Measurements from ENCODE around the gene DTNBP1. TPM values are rescaled to one million over a fixed set of nuclear protein-coding genes. Genes with fewer than 3 reads are reported as not detected.

The DTNBP1 gene
- polyA plus RNA-seq, 12 donors, result 13.6 to 21.7 (median 17.4) TPM; not detected in 1

DNA sequence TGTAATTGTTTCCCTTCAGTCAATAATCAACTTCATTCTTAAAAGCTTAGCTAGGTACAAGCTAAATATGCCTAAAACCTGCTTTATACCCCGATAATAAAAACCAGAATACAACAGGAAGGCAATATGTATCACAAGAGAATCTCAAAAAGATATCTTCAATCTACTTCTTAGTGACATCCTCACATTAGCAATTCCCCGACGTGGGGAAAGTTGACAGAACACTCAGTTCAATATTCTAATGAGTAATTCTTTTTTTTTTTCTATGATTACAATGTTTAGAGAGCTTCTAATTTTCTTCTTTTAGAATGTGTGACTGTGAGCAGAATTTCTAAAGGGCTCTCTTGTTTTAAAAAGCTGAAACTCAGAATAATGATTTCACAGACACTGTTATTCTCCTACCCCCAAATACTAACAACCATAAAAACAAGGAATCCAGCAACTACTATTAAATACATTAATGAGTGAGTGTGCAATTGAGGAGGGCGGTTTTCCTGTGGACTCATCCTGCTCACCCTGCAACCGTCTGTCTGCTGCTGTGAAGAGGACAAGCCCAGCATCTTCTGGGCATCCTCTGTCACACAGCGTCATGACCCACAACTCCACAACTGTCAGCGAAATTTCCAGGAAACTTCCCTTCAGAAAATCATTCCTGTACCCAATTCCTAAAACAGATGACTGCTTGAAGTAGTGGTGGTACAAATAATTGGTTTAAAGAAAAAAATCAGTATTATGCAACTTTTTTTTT is 68.1 kb downstream of the DTNBP1 start:
- no peak for DNase-seq

DNA sequence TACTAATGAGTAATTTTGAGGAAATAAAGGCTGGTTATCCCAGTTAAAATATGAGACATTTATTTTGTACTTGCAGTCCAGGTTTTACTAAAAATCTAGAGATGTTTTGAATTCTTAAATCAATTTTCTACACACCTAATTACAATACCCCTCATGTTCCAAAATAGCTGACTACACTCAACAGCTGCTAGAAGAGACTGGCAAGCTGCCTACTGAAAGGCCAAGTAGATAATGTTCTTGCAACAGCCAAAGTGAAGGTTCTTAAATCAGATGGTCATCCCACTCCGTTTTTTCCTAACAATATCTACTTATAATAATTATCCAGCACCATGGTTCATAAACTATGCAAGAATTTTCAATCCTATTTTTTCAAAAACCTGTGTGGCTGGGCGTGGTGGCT is 69.0 kb downstream of the DTNBP1 start:
- DNase-seq, result peak; percentile 25

DNA sequence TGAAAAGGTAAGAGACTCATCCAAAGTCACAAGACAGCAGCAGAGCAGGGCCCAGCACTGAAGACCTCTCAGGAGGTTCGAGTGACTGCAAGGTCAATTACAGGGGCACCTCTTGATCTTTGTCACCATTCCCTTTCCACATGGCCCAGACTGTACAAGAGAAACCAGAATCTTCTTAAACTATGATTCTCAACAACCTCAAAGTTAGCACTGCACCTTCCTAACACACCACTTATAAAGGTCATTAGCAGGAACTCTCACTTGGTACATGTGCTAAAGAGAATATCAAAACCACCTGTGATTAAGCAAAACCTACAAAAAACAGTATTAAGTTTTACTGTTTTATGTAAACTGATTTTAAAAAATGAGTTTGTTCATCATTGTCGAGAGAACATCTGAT is 70.2 kb downstream of the DTNBP1 start:
- DNase-seq, result no peak

DNA sequence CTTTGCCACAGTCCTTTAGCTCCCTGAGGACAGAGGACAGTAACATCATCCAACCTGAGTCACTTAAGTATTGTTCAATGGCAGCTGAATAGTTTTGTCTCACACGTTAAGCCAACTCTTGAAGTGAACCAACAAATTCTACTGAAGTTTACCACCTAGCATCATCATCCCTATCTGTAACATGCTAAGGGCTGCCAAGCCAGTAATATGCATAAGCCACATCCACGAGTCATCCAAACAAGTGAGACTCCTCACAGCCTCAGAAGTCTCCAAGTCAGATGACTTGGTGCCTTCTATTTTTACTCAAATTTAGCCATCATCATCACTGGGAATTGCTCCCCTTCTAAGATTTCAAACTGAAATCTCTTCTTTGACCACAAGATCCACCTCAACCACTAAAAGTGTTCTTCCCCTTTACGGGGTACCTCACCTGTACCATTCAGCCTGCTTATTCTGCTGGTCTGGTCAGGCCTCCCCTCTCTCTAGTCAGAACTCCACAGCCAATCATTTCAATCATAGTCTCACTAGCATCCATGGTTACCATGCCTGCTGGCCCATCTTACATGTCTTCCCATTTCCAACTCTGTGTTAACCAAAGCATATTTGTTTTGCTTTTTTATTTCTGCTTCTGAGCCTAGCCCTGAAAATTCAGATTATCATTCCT is 73.7 kb downstream of the DTNBP1 start:
- DNase-seq, result no peak

DNA sequence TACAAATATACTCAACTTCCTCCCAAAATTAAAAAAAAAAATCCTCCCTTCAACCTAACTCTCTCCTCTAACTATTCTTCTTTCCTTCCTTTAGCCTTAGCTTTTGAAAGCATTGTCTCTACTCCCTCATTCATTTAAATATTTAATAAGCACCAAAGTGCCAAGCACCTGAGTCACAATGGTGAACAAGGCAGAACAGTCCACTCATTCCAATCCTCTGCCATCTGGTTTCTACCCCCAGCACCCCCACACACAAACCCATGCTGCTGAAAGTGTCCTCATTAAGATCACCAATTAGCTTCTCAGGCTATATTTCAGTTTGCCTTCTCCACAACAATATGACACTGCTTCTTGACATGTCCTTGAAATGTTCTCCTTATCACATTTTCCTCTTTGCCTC is 76.3 kb downstream of the DTNBP1 start:
- no peak for DNase-seq

DNA sequence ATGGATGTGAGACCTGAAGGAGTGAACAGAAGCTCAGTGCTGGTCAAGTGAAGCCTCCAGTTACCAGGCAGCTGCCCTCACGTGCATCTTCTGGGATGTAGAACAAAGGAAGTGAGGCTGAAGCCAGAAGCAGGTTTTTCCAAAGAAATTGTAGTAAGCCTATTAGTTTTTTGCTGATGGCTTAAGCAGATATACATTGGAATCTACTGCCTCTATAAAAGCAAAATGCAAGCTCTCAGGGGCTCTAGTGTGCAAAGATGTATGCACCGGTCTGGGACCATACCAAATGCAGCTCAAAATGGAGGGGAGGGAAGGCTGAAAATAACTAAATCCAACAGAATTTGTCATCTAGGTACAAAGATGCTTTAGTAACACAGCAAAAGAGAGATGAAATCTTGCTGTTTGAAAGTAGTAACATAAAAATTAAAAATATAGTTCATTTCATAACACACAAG is 77.0 kb downstream of the DTNBP1 start:
- DNase-seq, result peak; percentile 19

DNA sequence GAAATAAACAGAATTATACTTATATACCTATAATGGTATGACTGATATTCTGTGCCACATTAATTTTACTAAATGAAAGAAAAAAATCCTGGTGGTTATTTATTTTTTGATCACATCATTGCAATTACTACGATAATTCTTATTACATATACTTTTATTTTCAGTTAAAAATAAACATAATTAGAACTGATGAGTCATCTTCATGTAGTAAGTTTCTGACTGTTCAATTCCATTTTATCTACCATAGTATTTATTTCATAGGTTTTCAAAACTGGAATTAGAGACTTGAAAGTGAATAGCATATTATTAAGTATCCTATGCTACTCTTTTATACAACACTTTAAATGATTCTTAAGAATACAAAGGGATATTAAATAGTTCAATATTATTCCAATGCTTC is 80.3 kb downstream of the DTNBP1 start:
- DNase-seq, result no peak

DNA sequence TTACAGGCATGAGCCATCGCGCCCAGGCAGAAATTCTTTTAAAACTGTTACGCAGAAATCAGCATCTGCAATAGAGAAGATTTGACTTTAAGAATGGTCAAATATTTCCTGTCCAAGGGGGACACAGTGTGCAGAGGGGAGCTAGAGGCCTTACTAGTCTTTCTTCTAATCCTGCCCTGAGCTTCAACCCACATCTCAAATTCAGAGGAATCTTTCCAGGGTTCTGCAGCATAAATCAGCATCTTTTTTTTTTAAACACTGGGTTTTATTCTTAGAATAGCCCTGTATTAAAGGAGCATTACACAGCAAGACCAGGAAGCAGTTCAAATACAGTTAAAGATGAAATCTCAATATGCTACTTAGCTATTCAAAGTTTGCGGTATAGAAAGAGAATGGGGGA is 81.1 kb downstream of the DTNBP1 start:
- no peak for DNase-seq

DNA sequence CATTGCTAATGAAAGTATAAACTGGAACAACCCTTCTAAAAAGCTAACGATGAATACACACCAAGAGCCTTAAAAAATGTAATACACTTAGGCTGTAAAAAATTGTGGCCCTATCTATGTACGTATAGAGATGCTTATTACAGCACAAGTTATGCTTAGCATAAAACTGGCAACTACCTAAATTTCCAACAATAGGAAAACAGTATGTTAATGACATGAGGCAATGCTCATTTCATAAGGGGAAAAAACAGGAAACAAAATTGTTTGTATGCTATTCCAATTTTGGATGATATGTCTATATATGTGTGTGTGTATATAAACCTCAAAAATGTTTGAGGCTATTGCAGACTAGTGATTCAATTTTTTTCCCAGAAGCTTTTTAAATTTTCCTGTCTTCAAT is 82.5 kb downstream of the DTNBP1 start:
- DNase-seq, result no peak

DNA sequence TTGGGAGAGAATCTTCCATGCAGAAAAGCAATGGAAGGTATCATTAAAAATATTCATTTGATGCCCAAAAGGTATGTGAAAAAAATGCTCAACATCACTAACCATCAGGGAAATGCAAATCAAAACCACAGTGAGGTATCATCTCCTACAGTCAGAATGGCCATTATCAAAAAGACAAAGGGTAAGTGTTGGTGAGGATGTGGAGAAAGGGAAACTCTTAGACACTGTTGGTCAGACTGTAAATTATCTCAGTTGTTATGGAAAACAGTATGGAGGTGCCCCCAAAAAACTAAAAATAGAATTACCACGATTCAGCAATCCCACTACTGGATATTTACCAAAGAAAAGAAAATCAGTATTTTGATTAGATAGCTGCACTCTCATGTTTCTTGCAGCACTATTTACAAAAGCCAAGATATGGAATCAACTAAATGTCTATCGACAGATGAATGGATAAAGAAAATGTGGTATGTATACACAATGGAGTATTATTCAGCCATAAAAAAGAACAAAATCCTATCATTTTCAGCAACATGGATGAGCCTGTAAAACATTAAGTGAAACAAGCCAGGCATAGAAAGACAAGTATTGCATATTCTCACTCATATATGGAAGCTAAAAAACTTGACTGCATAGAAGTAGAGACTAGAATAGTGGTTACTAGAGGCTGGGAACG is 84.0 kb downstream of the DTNBP1 start:
- DNase-seq, result no peak

DNA sequence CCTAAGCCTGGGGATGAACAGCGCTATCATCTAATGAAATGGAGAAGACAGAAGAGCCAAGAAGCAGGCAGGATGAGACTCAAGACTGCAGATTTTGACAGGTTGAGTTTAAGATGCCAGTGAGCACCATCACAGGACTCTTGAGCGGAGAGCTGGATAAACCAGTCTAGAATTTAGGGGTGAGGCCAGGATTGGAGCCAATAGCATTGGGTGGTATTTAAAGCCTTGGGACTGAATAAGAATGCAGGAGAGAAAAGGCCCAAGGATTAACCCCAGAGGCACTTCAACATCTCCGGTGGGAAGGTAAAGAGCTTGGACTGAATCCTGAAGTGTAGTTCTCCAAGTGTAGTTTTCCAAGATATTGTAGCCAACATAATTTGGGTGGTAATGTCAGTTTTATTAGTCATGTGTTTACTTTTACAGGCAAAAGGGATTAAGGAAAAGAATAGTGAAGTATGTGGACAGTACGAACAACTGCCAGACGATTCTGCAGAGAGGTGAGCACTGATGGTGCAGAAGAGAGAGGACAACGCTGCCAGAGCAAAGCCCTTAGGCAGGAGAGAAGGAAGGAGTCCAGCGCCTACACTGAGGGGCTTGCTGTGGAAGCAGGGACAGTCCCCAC is 85.2 kb downstream of the DTNBP1 start:
- DNase-seq, result no peak

DNA sequence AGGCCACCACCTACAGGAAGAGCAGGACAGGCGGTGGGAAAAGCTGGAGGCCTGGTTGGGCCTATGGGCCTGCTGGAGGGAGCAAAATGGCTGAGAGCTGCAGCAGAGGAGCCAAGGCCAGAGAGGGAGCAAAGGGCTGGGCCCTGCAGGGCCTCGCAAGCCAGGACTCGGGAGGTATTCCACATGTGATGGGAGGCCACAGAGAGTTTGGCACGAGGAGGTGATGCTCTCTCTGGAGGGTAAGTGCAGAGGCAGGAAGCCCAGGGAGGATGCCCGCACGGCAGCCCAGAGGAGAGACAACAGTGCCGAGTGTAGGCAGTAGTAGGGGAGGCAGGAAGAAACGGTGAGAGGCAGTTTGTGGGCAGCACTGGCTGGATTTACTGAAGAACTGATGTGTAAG is 85.7 kb downstream of the DTNBP1 start:
- no peak for DNase-seq

DNA sequence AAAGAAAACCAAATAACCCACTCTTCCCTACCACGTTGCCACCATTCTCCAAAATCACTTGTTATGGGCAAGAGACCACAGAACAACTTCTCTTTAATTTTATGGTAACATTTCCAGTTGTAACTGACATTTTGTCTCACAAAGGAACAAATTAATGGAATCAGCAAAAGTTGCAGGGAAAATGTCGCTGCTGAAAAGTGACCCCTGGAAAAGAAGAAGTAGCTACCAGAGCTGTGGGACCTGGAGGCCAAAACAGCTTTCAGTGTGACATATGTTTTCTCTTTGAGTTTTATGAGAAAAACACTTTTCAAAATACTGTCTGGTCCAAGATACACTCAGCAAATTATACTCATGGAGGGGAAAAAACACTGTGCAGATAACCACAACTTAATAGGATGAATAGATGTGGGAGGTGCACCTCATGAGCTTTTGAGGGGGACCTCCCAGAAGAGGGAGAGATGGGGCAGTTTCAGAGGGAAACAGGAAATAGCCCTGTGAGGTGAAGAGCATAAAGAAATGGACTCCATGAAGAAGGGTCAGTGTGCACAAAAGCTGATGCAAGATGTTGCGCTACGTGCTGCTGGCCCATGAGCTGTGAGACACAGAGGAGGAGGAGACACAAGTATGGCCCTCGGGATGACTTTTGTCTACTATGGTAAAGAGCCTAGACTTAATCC is 87.3 kb downstream of the DTNBP1 start:
- no peak for DNase-seq

DNA sequence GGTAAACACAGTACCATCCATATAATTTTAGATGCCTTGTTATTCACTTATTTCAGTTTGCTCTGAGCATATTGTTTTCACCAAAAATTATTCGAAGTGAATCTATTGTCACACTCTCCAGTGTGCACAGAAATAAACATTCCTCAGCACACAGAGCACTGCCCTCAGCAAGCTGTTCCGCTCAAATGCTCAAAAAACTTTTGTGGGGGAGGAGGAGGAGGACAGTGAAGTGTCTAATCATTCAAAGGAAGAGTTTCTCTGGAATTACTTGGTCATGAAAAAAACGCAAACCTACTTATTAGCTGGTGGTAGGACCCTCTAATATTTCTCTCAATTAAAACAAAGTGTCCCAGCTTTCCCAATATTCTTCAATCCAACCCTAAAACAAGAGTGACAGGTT is 88.3 kb downstream of the DTNBP1 start:
- no peak for DNase-seq

DNA sequence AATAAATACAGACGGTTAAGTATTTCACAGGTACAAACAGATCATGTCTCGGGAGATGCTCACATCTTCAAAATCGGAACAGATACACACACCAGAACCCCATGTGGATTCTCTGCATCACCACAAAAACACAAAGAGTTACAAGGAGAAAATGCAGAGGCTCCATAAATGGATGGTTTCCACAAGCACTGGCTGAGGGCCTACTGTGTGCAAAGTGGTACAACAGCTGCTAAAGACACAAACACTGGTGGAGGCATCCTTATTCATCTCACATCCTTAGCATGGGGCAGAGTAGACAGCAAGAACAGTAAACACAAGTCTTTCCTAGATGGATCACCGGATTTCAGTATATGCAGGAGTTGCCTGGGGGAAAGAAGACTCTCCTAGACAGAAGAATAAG is 88.8 kb downstream of the DTNBP1 start:
- no peak for DNase-seq

DNA sequence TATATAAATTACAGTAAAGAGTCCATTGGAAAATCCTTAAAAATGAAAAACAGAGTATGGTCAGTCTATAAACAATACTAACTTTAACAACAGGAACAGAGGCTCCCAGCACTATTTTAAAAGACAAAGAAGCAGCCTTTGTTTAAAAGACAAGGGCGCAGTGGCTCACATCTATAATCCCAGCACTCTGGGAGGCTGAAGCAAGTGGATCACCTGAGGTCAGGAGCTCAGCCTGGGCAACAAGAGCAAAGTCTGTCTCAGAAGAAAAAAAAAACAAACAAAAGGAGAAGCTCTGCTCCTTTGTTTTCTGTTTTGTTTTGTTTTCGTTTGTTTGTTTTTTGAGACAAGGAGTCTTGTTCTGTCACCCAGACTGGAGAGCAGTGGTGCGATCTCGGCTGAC is 89.4 kb downstream of the DTNBP1 start:
- no peak for DNase-seq

DNA sequence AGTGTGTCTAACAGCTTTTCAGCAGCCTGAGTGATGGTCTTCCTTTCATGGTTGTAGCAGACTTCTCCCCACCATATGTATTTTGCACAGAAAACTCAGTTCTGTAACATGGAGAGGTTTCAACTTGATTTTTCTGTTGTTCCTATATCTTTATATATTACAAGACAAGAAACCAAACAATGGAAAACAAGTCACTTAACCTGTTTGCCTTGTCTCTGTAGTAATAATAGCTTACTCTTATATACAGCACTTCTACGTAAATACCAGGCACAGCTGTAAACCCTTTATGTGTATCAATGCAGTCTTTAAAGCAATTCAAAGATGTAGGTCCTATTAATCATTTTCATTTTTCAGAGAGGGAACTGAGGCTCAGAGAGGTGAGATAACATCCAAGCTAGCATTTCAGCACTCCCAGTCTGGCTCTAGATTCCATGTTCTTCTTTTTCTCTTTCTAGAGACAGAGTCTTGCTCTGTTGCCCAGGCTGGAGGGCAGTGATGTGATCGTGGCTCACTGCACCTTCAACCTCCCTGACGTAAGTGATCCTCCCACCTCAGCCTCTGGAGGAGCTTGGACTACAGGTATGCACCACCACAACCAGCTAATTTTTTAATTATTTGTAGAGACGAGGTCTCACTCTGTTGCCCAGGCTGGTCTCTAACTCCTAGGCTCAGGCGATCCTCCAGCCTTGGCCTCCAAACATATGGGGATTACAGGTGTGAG is 90.4 kb downstream of the DTNBP1 start:
- no peak for DNase-seq

DNA sequence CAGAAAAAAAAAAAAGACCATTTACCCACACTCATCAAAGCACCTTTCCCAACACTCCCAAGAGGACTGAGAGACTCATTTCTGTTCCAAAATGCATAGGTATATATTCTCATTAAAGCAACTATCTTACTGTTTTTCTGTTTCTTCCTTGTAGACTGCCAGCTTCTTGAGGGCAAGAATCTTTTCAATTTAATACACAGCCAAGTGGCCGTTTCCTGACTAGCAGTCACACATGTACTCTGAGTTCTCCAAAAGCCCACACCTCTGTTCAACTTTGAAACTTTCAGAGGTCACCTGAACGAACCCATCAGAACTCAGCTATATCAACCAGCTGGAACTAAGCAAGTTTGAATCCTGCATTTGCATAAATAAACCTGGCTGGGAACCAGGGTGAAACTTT is 92.7 kb downstream of the DTNBP1 start:
- no peak for DNase-seq

DNA sequence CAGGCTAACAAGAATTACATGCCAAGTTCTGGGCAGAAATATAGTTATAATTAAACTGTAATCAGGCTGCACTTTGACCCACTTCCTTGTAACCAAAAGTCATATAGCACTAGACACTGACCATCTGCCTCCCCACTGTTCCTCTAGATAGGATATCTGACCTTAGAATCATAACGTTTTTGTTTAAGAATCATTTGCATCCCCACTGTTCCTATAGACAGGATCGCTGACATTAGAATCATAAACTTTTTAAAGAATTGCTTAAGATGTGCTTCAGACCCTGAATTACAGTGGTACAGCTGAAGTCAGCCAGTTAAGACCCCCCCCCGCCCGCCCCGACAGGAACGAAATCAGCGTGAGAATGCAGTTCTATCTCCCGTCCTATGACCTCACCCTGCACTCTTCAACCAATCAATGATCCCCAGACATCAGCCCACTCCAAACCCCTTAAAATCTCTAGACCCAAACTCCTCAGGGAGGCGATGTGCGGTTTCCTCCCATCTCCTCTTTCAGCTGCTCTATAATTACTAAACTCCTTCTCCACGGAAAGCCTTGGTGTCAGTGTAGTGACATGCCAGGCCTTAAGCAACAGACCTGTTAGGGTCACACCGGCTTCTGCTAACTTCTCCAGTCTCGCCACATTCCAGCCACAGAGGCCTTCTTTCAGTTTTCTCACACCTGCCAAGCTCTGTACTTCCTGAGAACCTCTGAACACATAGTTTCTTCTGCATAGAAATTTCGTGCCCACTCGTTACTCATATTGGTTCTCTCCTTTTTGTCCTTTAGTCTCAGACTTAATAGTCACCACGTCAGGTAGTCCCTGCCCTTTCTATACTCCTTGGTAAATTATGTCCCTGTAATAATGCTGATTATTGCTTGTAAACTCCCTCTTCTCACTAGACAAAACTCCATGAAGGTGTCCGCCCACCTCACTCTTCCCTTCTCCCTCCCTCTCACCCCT is 93.5 kb downstream of the DTNBP1 start:
- DNase-seq, result no peak

DNA sequence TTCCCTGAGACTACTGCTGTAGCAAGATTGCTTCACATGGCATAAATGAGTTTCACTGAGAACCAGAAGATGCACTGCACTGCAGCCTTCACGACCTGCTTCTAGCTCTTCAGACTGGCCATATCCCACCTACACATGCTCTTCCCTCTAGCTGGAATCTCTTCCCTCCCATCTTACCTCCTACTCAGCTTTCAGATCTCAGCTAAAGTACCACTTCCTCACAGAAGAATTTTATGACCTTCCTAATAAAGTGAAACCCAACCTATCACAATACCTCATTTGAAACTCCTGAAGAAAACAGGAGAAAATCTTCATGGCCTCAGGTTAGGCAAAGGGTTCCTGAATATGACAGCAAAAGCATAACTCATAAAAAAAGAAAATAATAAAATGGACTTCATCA is 99.9 kb downstream of the DTNBP1 start:
- no peak for DNase-seq

All from muscle of arm (tissue), 12 donors.